HepG2 (cell line): ENCODE results near the gene SPEM2. TPM values are rescaled to one million over a fixed set of nuclear protein-coding genes. Genes with fewer than 3 reads are reported as not detected.
A peak's percentile ranks its signal among the peaks of the same experiment; 100 is the strongest.

Experiments
- AGO2 ChIP-seq: fragments of 200-400 bp; formaldehyde crosslinking; optimal IDR thresholded peaks from 2 replicates; pipeline ENCODE3; 2017; ENCODE audit warnings: mild to moderate bottlenecking, low read depth, low read length, moderate library complexity
- DMAP1 ChIP-seq: IDR thresholded peaks from 2 replicates; pipeline ENCODE4 v1.6.1; 2016
- FOXO1 ChIP-seq: sonication (generic); formaldehyde crosslinking; IDR thresholded peaks from 2 replicates; pipeline ENCODE4 v1.4.0; 2020; ENCODE audit warnings: missing genetic modification reagents
- ISL2 ChIP-seq: sonication (generic); formaldehyde crosslinking; IDR thresholded peaks from 2 replicates; pipeline ENCODE4 v1.5.0; 2020; ENCODE audit warnings: missing genetic modification reagents
- KLF9 ChIP-seq: IDR thresholded peaks from 2 replicates; pipeline ENCODE4 v1.6.1; 2016; ENCODE audit warnings: low read depth
- MTF2 ChIP-seq: sonication (generic); formaldehyde crosslinking; IDR thresholded peaks from 2 replicates; pipeline ENCODE4 v1.5.0; 2020; ENCODE audit warnings: missing genetic modification reagents, borderline replicate concordance
- ONECUT2 ChIP-seq: sonication (generic); formaldehyde crosslinking; IDR thresholded peaks from 2 replicates; pipeline ENCODE4 v1.4.0; 2020; ENCODE audit warnings: missing genetic modification reagents
- TCF7 ChIP-seq: sonication (generic); IDR thresholded peaks from 2 replicates; pipeline ENCODE4 v1.6.1; 2016; ENCODE audit warnings: antibody characterized with exemption, low read depth
- ZNF17 ChIP-seq: sonication (generic); formaldehyde crosslinking; IDR thresholded peaks from 2 replicates; pipeline ENCODE4 v1.5.0; 2020; ENCODE audit warnings: mild to moderate bottlenecking, missing genetic modification reagents
- ZNF333 ChIP-seq: sonication (generic); formaldehyde crosslinking; IDR thresholded peaks from 2 replicates; pipeline ENCODE4 v1.4.0; 2020; ENCODE audit warnings: mild to moderate bottlenecking, missing genetic modification reagents, borderline replicate concordance
- ZNF761 ChIP-seq: sonication (generic); formaldehyde crosslinking; conservative IDR thresholded peaks from 2 replicates; pipeline ENCODE4 v1.4.0; 2020; ENCODE audit warnings: mild to moderate bottlenecking, missing genetic modification reagents
- ZNF782 ChIP-seq: sonication (generic); formaldehyde crosslinking; IDR thresholded peaks from 2 replicates; pipeline ENCODE4 v1.4.0; 2020; ENCODE audit warnings: missing genetic modification reagents, mild to moderate bottlenecking, borderline replicate concordance
- polyA plus RNA-seq, 8 experiments: library from polyadenylated mRNA; depleted of rRNA in 3 of 8; stranded (reverse) in 7 of 8; unstranded in 1 of 8; fragments of >200 nt; fragmentation: Illumina TruSeq in 4 of 8; extraction: Trizol in 4 of 8; gene quantifications; 2 replicates each; pipeline versions ENCODE4 v1.2.1 to v1.2.3, GENCODE V29; 2011 to 2016; ENCODE audit warnings: low read depth in 4 of 8, missing spikeins in 1 of 8, mixed read lengths in 1 of 8; ENCODE audit not compliant: insufficient read depth in 1 of 8
- total RNA-seq, 5 experiments: library from RNA; depleted of rRNA; stranded (reverse); fragments of >200 nt; fragmentation: Illumina TruSeq; extraction: Trizol; gene quantifications; 2 replicates each; pipeline ENCODE4 v1.2.3, GENCODE V29; 2016; ENCODE audit warnings: low read depth in 1 of 5
- TF ChIP-seq, protein P1 (sequence below), 2 experiments: fragments of 450-650 bp in 1 of 2; sonication (generic) in 1 of 2; formaldehyde crosslinking in 1 of 2; IDR thresholded peaks; 2 replicates each; pipeline versions ENCODE4 v1.6.1 to v1.8.0; 2016 to 2022; ENCODE audit warnings: antibody characterized with exemption in 1 of 2, mild to moderate bottlenecking in 1 of 2, missing genetic modification reagents in 1 of 2
- TF ChIP-seq, protein P2 (sequence below), 2 experiments: sonication (generic) in 1 of 2; formaldehyde crosslinking in 1 of 2; IDR thresholded peaks; 2 replicates each; pipeline versions ENCODE4 v1.4.0 to v1.6.1; 2018 to 2020; ENCODE audit warnings: missing genetic modification reagents in 2 of 2, borderline replicate concordance in 1 of 2, low read depth in 1 of 2, mild to moderate bottlenecking in 1 of 2, missing biosample characterization in 1 of 2
- TF ChIP-seq, protein P3 (sequence below): IDR thresholded peaks from 2 replicates; pipeline ENCODE4 v1.6.1; 2016; ENCODE audit warnings: low read depth, borderline replicate concordance
- TF ChIP-seq, protein P4 (sequence below): sonication (generic); formaldehyde crosslinking; IDR thresholded peaks from 2 replicates; pipeline ENCODE4 v1.4.0; 2020; ENCODE audit warnings: missing genetic modification reagents; ENCODE audit errors: not compliant biosample characterization
- TF ChIP-seq, protein P5 (sequence below): sonication (generic); formaldehyde crosslinking; IDR thresholded peaks from 2 replicates; pipeline ENCODE4 v1.8.1; 2023; ENCODE audit warnings: mild to moderate bottlenecking, missing genetic modification reagents, borderline replicate concordance

The SPEM2 gene
- total and polyA plus RNA-seq, 2 of the 13 experiments (the other 11 are each of a cell fraction or from before 2014, with no cell fraction given) = not detected

DNA sequence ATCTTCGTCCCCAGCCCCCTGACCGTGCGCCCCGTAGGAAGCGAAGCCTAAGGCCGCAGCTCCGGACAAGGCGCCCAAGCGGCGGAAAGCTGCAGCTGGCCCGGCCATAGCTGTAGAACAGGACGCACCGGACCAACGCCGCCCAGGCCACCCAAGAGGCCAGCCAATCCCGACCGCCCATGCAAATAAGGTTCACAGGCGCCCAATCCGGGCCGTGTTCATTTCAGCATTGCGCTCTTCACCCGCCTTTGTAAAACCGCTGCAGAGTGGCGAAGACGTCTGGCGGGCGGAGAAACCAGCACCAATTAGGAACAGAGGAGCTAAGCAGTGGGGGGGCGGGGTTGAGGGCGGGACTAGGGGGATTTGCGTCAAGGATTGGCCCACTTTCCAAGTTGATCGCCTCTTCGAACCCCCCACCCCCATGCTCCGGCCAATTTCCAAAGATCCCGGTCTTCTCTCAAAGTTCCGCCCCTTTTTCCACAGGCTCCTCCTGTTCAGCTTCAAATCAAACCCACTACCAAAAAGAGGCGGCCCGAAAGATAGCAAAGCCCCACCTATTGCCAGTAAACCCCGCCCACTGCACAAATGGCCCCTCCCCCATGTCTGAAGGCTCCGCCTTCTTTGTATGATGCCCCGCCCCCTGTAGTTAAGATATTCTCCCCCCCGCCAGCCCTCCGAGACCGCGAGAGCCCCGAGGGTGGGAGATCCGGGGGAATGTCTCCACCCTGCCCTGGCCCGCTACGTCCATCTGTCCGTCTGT lies 21.3 kb upstream of the SPEM2 start, which contains the start of gene TMEM256 (continued):
- TF ChIP-seq ZNF761 (CRISPR knock-in tag) = no peak
- peak; percentile 43; the same call in 1 of the 2 replicates for TF ChIP-seq ISL2
- no peak for TF ChIP-seq ZNF333 (CRISPR knock-in tag)
- TF ChIP-seq FOXO1 (CRISPR knock-in tag) = no peak
- TF ChIP-seq, protein P1, sequence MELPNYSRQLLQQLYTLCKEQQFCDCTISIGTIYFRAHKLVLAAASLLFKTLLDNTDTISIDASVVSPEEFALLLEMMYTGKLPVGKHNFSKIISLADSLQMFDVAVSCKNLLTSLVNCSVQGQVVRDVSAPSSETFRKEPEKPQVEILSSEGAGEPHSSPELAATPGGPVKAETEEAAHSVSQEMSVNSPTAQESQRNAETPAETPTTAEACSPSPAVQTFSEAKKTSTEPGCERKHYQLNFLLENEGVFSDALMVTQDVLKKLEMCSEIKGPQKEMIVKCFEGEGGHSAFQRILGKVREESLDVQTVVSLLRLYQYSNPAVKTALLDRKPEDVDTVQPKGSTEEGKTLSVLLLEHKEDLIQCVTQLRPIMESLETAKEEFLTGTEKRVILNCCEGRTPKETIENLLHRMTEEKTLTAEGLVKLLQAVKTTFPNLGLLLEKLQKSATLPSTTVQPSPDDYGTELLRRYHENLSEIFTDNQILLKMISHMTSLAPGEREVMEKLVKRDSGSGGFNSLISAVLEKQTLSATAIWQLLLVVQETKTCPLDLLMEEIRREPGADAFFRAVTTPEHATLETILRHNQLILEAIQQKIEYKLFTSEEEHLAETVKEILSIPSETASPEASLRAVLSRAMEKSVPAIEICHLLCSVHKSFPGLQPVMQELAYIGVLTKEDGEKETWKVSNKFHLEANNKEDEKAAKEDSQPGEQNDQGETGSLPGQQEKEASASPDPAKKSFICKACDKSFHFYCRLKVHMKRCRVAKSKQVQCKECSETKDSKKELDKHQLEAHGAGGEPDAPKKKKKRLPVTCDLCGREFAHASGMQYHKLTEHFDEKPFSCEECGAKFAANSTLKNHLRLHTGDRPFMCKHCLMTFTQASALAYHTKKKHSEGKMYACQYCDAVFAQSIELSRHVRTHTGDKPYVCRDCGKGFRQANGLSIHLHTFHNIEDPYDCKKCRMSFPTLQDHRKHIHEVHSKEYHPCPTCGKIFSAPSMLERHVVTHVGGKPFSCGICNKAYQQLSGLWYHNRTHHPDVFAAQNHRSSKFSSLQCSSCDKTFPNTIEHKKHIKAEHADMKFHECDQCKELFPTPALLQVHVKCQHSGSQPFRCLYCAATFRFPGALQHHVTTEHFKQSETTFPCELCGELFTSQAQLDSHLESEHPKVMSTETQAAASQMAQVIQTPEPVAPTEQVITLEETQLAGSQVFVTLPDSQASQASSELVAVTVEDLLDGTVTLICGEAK (IDR thresholded peaks at IDR 0.05) = no peak
- TF ChIP-seq, protein P1 (CRISPR knock-in tag; IDR thresholded peaks at IDR 0.05) = peak; percentile 61
- TF ChIP-seq, protein P2, sequence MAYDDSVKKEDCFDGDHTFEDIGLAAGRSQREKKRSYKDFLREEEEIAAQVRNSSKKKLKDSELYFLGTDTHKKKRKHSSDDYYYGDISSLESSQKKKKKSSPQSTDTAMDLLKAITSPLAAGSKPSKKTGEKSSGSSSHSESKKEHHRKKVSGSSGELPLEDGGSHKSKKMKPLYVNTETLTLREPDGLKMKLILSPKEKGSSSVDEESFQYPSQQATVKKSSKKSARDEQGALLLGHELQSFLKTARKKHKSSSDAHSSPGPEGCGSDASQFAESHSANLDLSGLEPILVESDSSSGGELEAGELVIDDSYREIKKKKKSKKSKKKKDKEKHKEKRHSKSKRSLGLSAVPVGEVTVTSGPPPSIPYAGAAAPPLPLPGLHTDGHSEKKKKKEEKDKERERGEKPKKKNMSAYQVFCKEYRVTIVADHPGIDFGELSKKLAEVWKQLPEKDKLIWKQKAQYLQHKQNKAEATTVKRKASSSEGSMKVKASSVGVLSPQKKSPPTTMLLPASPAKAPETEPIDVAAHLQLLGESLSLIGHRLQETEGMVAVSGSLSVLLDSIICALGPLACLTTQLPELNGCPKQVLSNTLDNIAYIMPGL (CRISPR knock-in tag; IDR thresholded peaks at IDR 0.05; ENCODE audit: borderline replicate concordance in 1 of 2, low read depth in 1 of 2) = peak; percentile 31 to 33; a peak in 1 of 4 replicates
- TF ChIP-seq KLF9 (CRISPR knock-in tag) = no peak
- peak; percentile 78 for TF ChIP-seq AGO2
- no peak for TF ChIP-seq MTF2 (CRISPR knock-in tag)
- peak; percentile 37 for TF ChIP-seq DMAP1 (CRISPR knock-in tag)
- no peak for TF ChIP-seq ZNF782 (CRISPR knock-in tag)
- TF ChIP-seq, protein P3, sequence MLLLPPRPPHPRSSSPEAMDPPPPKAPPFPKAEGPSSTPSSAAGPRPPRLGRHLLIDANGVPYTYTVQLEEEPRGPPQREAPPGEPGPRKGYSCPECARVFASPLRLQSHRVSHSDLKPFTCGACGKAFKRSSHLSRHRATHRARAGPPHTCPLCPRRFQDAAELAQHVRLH (CRISPR knock-in tag) = 0 out of 2 replicates have a peak, but pooled peaks have one; percentile 35
- TF ChIP-seq, protein P4, sequence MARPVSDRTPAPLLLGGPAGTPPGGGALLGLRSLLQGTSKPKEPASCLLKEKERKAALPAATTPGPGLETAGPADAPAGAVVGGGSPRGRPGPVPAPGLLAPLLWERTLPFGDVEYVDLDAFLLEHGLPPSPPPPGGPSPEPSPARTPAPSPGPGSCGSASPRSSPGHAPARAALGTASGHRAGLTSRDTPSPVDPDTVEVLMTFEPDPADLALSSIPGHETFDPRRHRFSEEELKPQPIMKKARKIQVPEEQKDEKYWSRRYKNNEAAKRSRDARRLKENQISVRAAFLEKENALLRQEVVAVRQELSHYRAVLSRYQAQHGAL (CRISPR knock-in tag) = no peak
- no peak for TF ChIP-seq ONECUT2 (CRISPR knock-in tag)
- TF ChIP-seq ZNF17 (CRISPR knock-in tag) = no peak
- TF ChIP-seq, protein P5, sequence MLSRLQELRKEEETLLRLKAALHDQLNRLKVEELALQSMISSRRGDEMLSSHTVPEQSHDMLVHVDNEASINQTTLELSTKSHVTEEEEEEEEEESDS = peak; percentile 73; the same call in 1 of the 2 replicates
- no peak for TF ChIP-seq TCF7
